ENCODE results near the gene TMEM121B. TPM values are rescaled to one million over a fixed set of nuclear protein-coding genes. Genes with fewer than 3 reads are reported as not detected.

Gene TMEM121B
- 0.07 TPM in 1 of 2 replicates, not detected in the other for total RNA-seq

GRCh38 chr22:17121233-17122195 lies at the start of gene TMEM121B:
TSS of gene TMEM121B (minus strand) at chr22:17121360. CDS start at chr22:17121127, 233 bp downstream.

GRCh38 chr22:17158568-17159503 lies 37.7 kb upstream of the TMEM121B start, which contains the start of gene HDHD5:
TSS of gene HDHD5 (minus strand) at chr22:17159277. CDS start at chr22:17159251, 26 bp downstream.

GRCh38 chr22:17084554-17085276 lies 36.4 kb downstream of the TMEM121B start, which contains the start of gene IL17RA:
TSS of gene IL17RA (plus strand) at chr22:17085000. CDS start at chr22:17085092, 92 bp downstream.

Other genes with a start within 250 kb of the TMEM121B start
- gene GAB4, start 113.1 kb downstream of the TMEM121B start, total RNA-seq, result not detected in 2 replicates
- 4.1 and 13.5 TPM in 2 replicates for gene IL17RA, start 36.4 kb downstream of the TMEM121B start, total RNA-seq
- 24.8 and 30.8 TPM in 2 replicates for gene HDHD5, start 37.9 kb upstream of the TMEM121B start, total RNA-seq
- gene ADA2, start 98.1 kb upstream of the TMEM121B start, total RNA-seq, result 0.34 and 1.9 TPM in 2 replicates
- 0.07 and 0.34 TPM in 2 replicates for gene CECR2, start 248.1 kb upstream of the TMEM121B start, total RNA-seq

Measured in nasal cavity respiratory epithelium epithelial cell of viscerocranial mucosa (primary cell).